PFSK-1 (cell line): Measurements from ENCODE around the gene CHTOP.

Experiments used
- FOXP2 ChIP-seq: optimal IDR thresholded peaks from 2 replicates; pipeline ENCODE3; 2011; ENCODE audit warnings: borderline replicate concordance, control low read depth, inconsistent platforms; ENCODE audit not compliant: insufficient read depth; ENCODE audit errors: extremely low read length, extremely low read depth
- POLR2AphosphoS5 ChIP-seq: IDR thresholded peaks from 2 replicates; pipeline ENCODE4 v1.6.1; 2012; ENCODE audit warnings: low read depth, mild to moderate bottlenecking, control low read depth, low read length, moderate library complexity
- SIN3A ChIP-seq: IDR thresholded peaks from 2 replicates; pipeline ENCODE4 v1.6.1; 2012; ENCODE audit warnings: mild to moderate bottlenecking, low read length, moderate library complexity, borderline replicate concordance; ENCODE audit not compliant: insufficient read depth
- TAF1 ChIP-seq: IDR thresholded peaks from 2 replicates; pipeline ENCODE4 v1.6.1; 2012; ENCODE audit warnings: low read length, control low read depth, borderline replicate concordance; ENCODE audit not compliant: insufficient read depth
- TF ChIP-seq, protein P1 (sequence below), 2 experiments: IDR thresholded peaks; 2 replicates each; pipeline versions ENCODE4 v1.6.1 to v1.8.0; 2011 to 2012; ENCODE audit warnings: low read depth in 2 of 2, low read length in 2 of 2, control low read depth in 1 of 2, inconsistent platforms in 1 of 2, mild to moderate bottlenecking in 1 of 2, moderate library complexity in 1 of 2; ENCODE audit not compliant: insufficient read depth in 1 of 2

CHTOP gene

DNA sequence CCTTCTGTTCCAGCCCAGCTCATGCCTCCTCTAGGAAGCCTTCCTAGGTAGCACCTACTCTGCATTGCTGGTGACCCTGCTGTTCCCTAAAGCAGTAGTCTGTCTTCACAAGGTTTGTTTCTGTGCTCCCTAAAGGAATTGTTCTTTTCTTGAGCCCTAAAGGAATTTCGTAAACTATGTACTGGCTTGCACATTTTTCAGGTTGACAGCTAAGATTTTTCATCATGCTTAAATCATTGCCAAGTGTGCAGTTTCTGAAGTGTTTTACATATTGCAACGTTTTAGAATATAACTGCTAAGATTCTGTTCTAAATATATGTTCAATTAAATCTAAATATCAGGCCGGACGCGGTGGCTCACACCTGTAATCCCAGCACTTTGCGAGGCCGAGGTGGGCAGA is 34.0 kb upstream of the CHTOP start:
- TF ChIP-seq FOXP2 (no peak), POLR2AphosphoS5 (no peak), SIN3A (no peak), TAF1 (no peak)
- TF ChIP-seq, protein P1, sequence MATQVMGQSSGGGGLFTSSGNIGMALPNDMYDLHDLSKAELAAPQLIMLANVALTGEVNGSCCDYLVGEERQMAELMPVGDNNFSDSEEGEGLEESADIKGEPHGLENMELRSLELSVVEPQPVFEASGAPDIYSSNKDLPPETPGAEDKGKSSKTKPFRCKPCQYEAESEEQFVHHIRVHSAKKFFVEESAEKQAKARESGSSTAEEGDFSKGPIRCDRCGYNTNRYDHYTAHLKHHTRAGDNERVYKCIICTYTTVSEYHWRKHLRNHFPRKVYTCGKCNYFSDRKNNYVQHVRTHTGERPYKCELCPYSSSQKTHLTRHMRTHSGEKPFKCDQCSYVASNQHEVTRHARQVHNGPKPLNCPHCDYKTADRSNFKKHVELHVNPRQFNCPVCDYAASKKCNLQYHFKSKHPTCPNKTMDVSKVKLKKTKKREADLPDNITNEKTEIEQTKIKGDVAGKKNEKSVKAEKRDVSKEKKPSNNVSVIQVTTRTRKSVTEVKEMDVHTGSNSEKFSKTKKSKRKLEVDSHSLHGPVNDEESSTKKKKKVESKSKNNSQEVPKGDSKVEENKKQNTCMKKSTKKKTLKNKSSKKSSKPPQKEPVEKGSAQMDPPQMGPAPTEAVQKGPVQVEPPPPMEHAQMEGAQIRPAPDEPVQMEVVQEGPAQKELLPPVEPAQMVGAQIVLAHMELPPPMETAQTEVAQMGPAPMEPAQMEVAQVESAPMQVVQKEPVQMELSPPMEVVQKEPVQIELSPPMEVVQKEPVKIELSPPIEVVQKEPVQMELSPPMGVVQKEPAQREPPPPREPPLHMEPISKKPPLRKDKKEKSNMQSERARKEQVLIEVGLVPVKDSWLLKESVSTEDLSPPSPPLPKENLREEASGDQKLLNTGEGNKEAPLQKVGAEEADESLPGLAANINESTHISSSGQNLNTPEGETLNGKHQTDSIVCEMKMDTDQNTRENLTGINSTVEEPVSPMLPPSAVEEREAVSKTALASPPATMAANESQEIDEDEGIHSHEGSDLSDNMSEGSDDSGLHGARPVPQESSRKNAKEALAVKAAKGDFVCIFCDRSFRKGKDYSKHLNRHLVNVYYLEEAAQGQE (IDR thresholded peaks at IDR 0.05; ENCODE audit: insufficient read depth in 1 of 2, low read depth in 2 of 2, low read length in 2 of 2) = no peak

DNA sequence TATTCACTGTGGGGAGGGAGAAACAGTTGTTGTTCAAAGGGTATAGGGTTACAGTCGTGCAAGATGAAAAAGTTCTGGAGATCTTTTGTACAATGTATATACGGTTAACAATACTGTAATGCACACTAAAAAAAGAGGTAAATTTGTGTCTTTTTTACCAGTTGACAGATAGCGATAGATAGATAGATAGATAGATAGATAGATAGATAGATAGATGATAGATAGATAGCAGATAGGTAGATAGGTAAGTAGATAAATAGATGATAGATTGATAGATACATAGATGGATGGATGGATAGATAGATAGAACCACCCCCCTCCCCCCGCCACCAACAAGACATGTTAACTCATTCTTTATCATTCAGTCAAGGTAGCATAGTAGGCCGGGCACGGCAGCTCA is 31.1 kb upstream of the CHTOP start:
- no peak for TF ChIP-seq FOXP2
- no peak for TF ChIP-seq POLR2AphosphoS5
- TF ChIP-seq TAF1 = no peak
- TF ChIP-seq, protein P1 (IDR thresholded peaks at IDR 0.05; ENCODE audit: insufficient read depth in 1 of 2, low read depth in 2 of 2, low read length in 2 of 2) = no peak
- TF ChIP-seq SIN3A = no peak

DNA sequence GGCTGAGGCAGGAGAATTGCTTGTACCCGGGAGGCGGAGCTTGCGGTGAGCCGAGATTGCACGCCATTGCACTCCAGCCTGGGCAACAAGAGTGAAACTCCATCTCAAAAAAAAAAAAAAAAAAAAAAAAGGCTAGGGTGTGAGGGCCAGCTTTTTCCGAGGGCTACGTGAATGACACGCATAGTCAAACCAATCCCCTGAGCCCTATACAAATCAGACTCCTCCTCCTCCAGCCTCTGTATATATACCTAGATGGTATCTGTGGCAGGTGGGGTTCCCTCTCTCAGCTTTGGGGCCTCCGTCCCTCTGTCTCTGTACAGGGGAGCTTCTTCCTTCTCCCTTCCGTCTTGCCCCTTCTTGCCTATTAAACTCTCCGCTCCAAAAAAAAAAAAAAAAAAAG is 27.7 kb upstream of the CHTOP start:
- TF ChIP-seq SIN3A (no peak), POLR2AphosphoS5 (no peak)

- TF ChIP-seq FOXP2 = no peak
- no peak for TF ChIP-seq TAF1
Measured at GRCh38 chr1:153607381-153607780, 26.5 kb upstream of the CHTOP start.

DNA sequence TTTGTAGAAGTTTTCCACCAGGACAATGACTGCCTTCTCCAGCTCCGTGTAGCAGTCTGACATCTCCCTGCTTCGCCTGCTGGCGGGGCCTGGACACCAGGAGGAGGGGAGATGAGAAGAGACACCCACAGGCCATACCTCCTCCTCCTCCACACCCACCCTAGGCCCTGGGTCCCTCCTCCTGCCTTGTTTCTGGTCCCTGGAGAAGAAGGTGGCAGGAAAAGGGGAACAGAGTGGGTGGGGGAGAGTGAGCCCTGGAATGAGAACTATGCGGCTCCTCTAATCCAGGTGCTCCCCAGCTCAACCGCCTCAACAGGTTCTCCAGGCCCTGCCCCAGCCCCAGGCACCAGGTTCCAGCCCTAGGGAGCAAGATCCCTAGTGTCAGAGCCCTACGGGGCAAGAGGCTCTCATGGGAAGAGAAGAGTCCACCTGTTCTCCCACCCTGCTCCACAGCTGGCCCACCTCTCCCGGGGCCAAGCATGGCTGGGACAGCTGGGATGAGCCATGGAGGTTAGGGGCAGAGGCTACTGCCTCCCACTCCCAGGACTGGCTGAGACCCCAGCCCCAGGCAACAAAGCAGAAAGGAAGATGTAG is 25.7 kb upstream of the CHTOP start:
- TF ChIP-seq FOXP2 = no peak
- TF ChIP-seq POLR2AphosphoS5 = no peak
- no peak for TF ChIP-seq SIN3A
- TF ChIP-seq, protein P1 (IDR thresholded peaks at IDR 0.05; ENCODE audit: insufficient read depth in 1 of 2, low read depth in 2 of 2, low read length in 2 of 2) = no peak
- TF ChIP-seq TAF1 = no peak

GRCh38 chr1:153608742-153609584 is 24.9 kb upstream of the CHTOP start:
- TF ChIP-seq, protein P1 (IDR thresholded peaks at IDR 0.05; ENCODE audit: insufficient read depth in 1 of 2, low read depth in 2 of 2, low read length in 2 of 2) = peak in 1 of 2 experiments; percentile 64; a peak in 1 of 4 replicates
- TF ChIP-seq POLR2AphosphoS5 (peak; percentile 72), TAF1 (no peak; the same call in 1 of the 2 replicates), SIN3A (peak; percentile 64; the same call in 1 of the 2 replicates)
